ENCODE results near the gene SLC43A2. TPM values are rescaled to one million over a fixed set of nuclear protein-coding genes. Genes with fewer than 3 reads are reported as not detected.

The SLC43A2 gene
- total RNA-seq (2022; extraction: Qiagen RNA extraction) = 4.0 to 7.1 TPM (median 5.8 TPM) in 5 replicates

GRCh38 chr17:1627982-1628855 lies at the start of gene SLC43A2:
Gene SLC43A2 (minus strand): TSS chr17:1628834. CDS start chr17:1627874, 960 bp downstream.

GRCh38 chr17:1649844-1650501 lies 21.3 kb upstream of the SLC43A2 start, which contains the start of gene RILP:
Gene RILP (minus strand): TSS chr17:1649866. CDS start chr17:1649804, 62 bp downstream.

GRCh38 chr17:1645207-1646171 lies 16.9 kb upstream of the SLC43A2 start, which contains the start of gene SCARF1:
Gene SCARF1 (minus strand): TSS chr17:1645732. CDS start chr17:1645697, 35 bp downstream.

Other genes with a start within 250 kb of the SLC43A2 start
- 542 to 1,108 TPM (median 563 TPM) in 5 replicates for gene YWHAE, start 228.6 kb downstream of the SLC43A2 start, total RNA-seq (2022; extraction: Qiagen RNA extraction)
- 76.2 to 89.8 TPM (median 85.3 TPM) in 5 replicates for gene CRK, start 172.6 kb downstream of the SLC43A2 start, total RNA-seq (2022; extraction: Qiagen RNA extraction)
- gene MYO1C, start 136.1 kb downstream of the SLC43A2 start, total RNA-seq (2022; extraction: Qiagen RNA extraction) = 104 to 139 TPM (median 136 TPM) in 5 replicates
- 21.6 to 25.3 TPM (median 24.5 TPM) in 5 replicates for gene INPP5K, start 112.2 kb downstream of the SLC43A2 start, total RNA-seq (2022; extraction: Qiagen RNA extraction)
- 62.8 to 70.0 TPM (median 65.2 TPM) in 5 replicates for gene PITPNA, start 66.0 kb downstream of the SLC43A2 start, total RNA-seq (2022; extraction: Qiagen RNA extraction)
- gene SCARF1, start 16.9 kb upstream of the SLC43A2 start, total RNA-seq (2022; extraction: Qiagen RNA extraction) = 0.20 to 0.38 TPM (median 0.27 TPM) in 5 replicates
- gene RILP, start 21.0 kb upstream of the SLC43A2 start, total RNA-seq (2022; extraction: Qiagen RNA extraction) = 14.0 to 20.0 TPM (median 16.8 TPM) in 5 replicates
- gene PRPF8, start 56.0 kb upstream of the SLC43A2 start, total RNA-seq (2022; extraction: Qiagen RNA extraction) = 247 to 273 TPM (median 254 TPM) in 5 replicates
- gene TLCD2, start 81.5 kb upstream of the SLC43A2 start, total RNA-seq (2022; extraction: Qiagen RNA extraction) = 1.4 to 2.1 TPM (median 1.7 TPM) in 5 replicates
- 19.1 to 33.1 TPM (median 28.5 TPM) in 5 replicates for gene WDR81, start 95.9 kb upstream of the SLC43A2 start, total RNA-seq (2022; extraction: Qiagen RNA extraction)
- gene SERPINF2, start 114.0 kb upstream of the SLC43A2 start, total RNA-seq (2022; extraction: Qiagen RNA extraction) = 2.3 to 3.5 TPM (median 2.9 TPM) in 5 replicates
- 1.6 to 2.1 TPM (median 1.8 TPM) in 5 replicates for gene SERPINF1, start 133.2 kb upstream of the SLC43A2 start, total RNA-seq (2022; extraction: Qiagen RNA extraction)
- 7.7 to 10.1 TPM (median 8.9 TPM) in 5 replicates for gene SMYD4, start 201.1 kb upstream of the SLC43A2 start, total RNA-seq (2022; extraction: Qiagen RNA extraction)
- 61.3 to 81.1 TPM (median 71.4 TPM) in 5 replicates for gene RPA1, start 201.2 kb upstream of the SLC43A2 start, total RNA-seq (2022; extraction: Qiagen RNA extraction)

Data from A549 treated with Mapracorat at 1 μM for 4 hours (cell line).